ENCODE measurements around the gene AHCYL2.
"Not testable (repeated sequence)": the region's sequence is repeated elsewhere in the genome, so short reads cannot be mapped to it uniquely, and the experiment has no call there.

The AHCYL2 gene

DNA sequence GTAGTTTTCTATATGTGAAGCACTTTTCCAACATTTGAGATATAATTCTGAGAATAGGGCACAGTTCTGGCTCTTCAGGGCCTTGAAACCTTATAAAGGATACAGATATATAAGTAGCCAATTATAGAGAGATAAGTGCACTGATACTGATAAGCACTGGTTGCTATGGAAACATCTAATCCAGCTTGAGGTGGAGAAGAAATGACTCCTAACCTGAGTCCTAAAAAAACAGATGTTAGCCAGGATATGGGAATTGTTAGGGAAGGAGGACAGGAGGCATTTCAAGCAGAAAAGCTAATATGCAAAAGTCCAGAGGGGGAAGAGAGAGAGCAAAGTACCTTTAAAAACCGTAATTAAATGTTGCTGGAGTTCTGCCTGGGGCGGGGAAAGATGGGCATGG, 240.2 kb downstream of the AHCYL2 start:
- no peak overlapping the region for H3K27ac ChIP-seq
- H3K4me3 ChIP-seq, result no peak overlapping the region

DNA sequence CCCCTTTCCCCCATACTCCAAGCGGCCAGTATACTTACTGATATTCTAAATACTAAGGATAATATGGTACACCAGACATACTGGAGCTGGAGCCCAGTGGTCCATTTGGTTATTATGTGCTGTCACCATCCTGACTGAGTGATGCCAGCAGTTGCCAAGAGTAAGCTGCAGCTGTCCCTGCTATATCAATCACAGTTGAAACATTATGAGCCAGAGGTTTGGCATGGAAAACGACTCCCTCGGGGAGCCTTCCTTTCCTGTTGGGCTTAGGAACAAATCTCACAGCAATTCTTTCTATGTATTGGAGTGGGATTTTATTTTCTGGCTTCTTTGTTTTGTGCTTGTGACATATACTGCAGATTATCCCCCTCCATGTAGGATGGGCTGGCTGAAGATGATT, 242.0 kb downstream of the AHCYL2 start:
- no peak overlapping the region for H3K27ac ChIP-seq
- no peak overlapping the region for H3K4me3 ChIP-seq

DNA sequence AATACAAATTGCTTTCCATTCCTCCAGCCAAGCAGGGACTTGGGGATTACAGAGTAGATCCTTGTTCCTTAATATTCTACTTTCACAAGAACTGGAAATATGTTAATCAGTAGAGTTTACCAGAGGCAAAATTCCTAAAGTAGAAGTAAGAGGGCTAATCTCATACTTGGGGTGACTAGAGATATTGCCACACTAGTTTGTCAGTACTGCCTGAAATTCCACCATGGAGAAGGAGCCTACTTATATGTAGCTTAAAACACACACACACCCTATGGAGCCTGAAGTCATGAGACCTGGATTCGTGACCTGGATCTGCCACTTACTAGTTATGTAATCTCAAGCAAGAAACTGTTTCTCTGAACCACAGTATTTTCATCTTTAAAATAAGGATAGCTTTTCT, 243.3 kb downstream of the AHCYL2 start:
- Histone ChIP-seq H3K4me3 (no peak overlapping the region), H3K27ac (peak overlapping the region in 1 of 21 experiments; percentile 11)

DNA sequence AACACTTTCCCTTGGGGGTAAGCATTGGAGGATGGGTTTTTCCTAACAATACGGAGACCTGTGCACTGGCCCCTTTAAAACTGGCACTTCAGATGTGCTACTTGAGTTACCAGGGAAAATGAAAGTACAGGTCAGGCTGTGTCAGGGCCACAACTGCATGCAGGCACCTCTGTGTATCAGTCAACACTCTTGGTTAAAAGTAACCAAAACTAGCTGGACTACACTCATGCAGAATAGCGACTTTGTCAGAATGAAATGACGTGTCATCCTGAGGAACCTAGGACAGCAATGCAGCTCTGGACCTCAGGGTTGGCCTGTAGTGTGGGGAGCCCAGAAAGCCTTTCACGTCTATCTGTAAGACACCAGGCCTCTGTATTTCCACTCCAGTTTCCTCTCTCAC, 243.7 kb downstream of the AHCYL2 start:
- peak overlapping the region in 1 of 21 experiments; percentile 11 for H3K27ac ChIP-seq
- H3K4me3 ChIP-seq, result no peak overlapping the region

DNA sequence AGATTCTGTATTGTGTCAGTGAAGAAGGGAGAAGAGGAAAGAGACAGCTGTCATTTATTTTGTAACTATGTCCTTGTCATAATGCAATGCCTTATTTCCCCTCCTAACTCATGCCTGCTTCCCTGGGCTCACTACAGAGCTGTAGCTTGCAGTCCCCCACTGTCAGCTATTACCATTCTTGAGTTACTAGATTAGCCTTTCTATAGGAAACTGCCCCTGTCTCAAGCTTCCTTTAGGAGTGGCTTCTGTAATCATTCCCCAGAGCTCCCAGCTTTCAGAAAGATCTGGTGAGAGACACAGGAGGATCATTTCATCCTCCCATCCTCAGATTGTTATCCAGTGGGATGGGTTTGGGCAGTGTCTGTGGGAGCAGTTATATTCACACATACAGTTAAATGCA, 245.1 kb downstream of the AHCYL2 start:
- Histone ChIP-seq H3K27ac (no peak overlapping the region), H3K4me3 (no peak overlapping the region)

DNA sequence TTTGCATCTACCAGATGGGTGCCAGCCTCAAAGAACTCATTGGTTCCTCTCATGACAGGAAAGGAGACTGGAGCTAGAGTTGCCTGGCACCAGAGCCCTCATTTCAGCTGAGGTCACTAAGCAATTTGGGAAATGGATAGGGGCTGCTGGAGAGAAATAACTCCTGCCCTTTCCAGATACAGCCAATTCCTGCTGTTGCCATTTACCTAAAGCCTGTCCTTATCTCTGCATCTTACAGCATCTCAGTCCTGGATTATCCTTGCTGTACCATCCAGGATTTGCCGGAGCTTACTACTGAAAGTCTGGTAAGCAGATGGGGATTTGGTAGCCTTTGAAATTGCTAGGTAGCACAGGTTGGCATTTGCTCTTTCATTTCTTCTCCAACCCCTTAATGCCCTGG, 245.6 kb downstream of the AHCYL2 start:
- Histone ChIP-seq H3K4me3 (no peak overlapping the region), H3K27ac (no peak overlapping the region)

DNA sequence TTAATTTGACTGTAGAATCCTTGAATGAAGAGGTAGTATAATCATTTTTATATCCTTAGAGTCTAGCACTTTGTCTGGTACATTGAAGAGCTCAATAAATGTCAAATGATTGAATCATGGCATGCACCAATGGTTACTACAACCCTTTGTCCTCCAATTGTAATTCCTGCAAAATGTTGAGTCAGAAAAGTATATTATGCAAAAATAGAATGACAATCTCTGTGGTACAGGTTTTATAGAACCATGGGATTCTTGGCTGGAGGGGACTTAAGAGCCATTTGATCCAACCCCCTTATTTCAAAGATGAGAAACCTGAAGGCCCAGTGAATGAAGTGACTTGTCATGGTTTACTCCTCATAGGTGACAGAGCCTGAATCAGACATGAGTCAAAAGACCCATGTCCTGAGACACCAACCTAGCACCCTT, 246.6 kb downstream of the AHCYL2 start:
- H3K27ac ChIP-seq, result no peak overlapping the region
- no peak overlapping the region for H3K4me3 ChIP-seq

DNA sequence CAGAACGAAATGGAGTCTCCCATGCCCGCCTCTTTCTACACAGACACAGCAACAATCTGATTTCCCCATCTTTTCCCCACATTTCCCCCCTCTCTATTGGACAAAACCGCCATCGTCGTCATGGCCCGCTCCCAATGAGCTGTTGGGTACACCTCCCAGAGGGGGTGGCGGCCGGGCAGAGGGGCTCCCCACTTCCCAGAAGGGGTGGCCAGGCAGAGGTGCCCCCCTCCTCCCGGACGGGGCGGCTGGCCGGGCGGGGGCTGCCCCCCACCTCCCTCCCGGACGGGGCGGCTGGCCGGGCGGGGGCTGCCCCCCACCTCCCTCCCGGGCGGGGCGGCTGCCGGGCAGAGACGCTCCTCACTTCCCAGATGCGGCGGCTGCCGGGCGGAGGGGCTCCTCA, 251.1 kb downstream of the AHCYL2 start:
- not testable (repeated sequence) for H3K4me3 ChIP-seq, H3K27ac ChIP-seq

DNA sequence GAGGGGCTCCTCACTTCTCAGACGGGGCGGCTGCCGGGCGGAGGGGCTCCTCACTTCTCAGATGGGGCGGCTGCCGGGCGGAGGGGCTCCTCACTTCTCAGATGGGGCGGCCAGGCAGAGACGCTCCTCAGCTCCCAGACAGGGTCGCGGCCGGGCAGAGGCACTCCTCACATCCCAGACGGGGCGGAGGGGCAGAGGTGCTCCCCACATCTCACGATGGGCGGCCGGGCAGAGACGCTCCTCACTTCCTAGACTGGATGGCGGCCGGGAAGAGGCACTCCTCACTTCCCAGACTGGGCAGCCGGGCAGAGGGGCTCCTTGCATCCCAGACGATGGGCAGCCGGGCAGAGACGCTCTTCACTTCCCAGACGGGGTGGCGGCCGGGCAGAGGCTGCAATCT, 251.6 kb downstream of the AHCYL2 start:
- not testable (repeated sequence) for H3K4me3 ChIP-seq, H3K27ac ChIP-seq

All from skin epidermis (tissue), 12 donors.